Stimulated activated CD4-positive, alpha-beta T cell treated with anti-CD3 and anti-CD28 coated beads, TNF-alpha, amount 100 ng/mL, for 48 hours (primary cell): ENCODE results near the gene HOXA10.

Experiments used
- DNase-seq, 3 donors: peaks; one replicate each; pipeline ENCODE4 v3.0.0-alpha.2; 2020; ENCODE audit warnings: low read depth in 3 of 3

HOXA10 gene

GRCh38 chr7:27130540-27131389 is 43.4 kb downstream of the HOXA10 start, which contains the start of gene HOXA4:
Gene HOXA4 (minus strand): TSS chr7:27130757. CDS start chr7:27130733, 24 bp downstream.
- peak; percentile 45 to 68 (median 64) for DNase-seq

GRCh38 chr7:27129729-27130539 is 44.2 kb downstream of the HOXA10 start:
- DNase-seq = no peak

GRCh38 chr7:27128776-27129728 is 45.1 kb downstream of the HOXA10 start:
- no peak for DNase-seq

- no peak for DNase-seq
Measured at GRCh38 chr7:27128034-27128433, 46.1 kb downstream of the HOXA10 start.

GRCh38 chr7:27126596-27127327 is 47.4 kb downstream of the HOXA10 start:
- DNase-seq = no peak

- no peak for DNase-seq
Measured at GRCh38 chr7:27125986-27126394, 48.1 kb downstream of the HOXA10 start.

GRCh38 chr7:27124902-27125689 is 49.0 kb downstream of the HOXA10 start:
- no peak for DNase-seq

GRCh38 chr7:27124096-27124901 is 49.8 kb downstream of the HOXA10 start:
- no peak for DNase-seq

- DNase-seq = no peak
Measured at GRCh38 chr7:27123477-27124053, 50.6 kb downstream of the HOXA10 start.

GRCh38 chr7:27123007-27123476 is 51.1 kb downstream of the HOXA10 start:
- DNase-seq = no peak

GRCh38 chr7:27122077-27122910 is 51.8 kb downstream of the HOXA10 start:
- no peak for DNase-seq

GRCh38 chr7:27121684-27122076 is 52.4 kb downstream of the HOXA10 start:
- DNase-seq = no peak
